Fibroblast of skin of scalp (primary cell): ENCODE measurements around the gene SORT1.
"Not testable (repeated sequence)": the region's sequence is repeated elsewhere in the genome, so short reads cannot be mapped to it uniquely, and the experiment has no call there.

Experiments used
- DNase-seq: peaks from one replicate; pipeline ENCODE4 v3.0.0-alpha.2; 2013

SORT1 gene

DNA sequence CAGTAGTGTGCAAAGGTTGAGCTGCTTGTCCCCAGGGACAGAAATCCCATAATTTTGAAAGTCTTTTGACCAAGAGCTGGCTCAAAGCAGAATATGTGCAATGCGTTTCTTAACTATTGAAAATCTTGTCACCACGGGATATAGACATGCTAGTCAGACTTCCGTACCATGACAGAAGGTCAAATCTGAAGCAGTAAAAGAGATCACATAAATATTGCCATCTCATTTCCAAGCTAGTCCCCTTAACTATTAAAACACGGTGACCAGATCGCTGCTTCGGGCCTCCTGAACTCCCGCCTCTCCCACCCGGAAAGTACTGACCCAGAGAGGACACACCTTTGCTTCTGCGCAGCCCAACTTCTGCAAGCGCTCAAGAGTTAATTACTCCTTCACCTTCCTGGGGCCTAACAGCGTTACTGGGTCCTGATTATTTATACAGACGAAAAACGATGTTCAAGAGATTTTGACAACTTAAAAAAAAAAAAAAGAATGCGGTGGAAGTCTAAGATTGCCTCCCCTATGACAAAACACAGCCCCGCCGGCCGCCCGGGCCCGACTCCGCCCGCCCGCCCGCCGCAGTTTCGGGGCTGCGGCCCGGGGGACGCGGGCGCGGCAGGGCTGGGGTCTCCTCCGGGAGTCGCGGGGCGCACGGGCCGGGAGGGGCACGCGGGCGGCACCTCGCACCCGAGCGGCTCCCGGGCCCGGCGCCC lies 692 bp downstream of the SORT1 start:
- no peak for DNase-seq

DNA sequence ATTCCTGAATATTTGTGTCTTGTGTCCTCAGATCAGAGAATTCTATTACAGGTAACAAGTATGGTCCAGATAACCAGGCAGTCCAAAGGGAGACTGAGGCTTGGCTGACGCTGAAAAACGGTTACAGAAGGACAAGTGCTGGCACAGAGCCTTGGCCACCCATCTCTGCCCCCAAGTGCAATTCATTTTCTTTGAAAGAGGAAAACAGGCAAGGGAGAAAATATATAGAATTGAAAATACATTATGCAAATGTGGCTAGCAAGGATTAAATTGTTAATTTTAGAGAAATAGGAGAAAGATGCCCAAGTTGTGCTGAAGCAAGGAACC lies 1.2 kb downstream of the SORT1 start:
- no peak for DNase-seq

DNA sequence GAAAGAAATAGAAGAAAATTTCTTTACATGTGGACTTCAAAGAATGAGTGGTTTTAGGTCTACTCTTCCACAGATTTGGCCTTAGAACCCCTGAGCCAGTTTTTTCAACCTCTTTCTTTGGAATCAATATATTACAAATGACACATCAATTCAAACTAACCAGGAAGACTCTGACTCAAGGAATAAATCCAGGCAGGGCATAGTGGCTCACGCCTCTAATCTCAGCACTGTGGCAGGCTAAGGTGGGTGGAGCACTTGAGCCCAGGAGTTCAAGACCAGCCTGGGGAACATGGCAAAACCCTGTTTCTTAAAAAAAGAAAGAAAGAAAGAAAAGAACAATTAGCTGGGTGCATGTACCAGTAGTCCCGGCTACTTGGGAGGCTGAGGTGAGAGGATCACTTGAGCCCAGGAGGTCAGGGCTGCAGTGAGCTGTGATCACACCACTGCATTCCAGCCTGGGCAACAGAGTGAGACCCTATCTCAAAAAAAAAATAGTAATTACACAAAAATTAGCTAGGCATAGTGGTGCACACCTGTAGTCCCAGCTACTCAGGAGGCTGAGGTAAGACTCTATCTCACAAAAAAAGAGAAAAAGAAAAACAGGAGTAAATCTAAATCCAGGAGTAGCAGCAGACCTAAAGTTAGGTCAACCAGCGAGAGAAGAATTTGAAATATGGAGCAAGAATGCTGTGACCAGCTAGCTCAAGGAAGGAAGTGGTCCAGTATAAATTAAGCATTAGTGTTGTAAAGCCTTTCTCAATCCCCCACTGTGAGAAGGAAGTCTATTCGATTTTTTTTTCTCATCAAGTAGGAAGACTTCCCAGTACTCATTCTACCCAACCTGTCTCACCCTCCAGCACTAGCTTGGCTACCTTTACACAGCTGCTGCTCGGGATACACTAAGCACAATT lies 1.9 kb downstream of the SORT1 start:
- DNase-seq, result peak; percentile 82

DNA sequence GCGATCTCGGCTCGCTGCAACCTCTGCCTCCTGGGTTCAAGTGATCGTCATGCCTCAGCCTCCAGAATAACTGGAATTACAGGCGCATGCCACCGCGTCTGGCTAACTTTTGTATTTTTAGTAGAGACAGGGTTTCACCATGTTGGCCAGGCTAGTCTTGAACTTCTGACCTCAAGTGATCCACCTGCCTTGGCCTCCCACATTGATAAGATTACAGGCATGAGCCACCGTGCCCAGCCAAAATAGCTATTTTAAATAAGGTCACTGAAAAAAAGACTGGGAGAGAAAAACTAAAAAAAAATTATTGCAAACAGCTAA lies 2.5 kb downstream of the SORT1 start:
- DNase-seq, result not testable (repeated sequence)

DNA sequence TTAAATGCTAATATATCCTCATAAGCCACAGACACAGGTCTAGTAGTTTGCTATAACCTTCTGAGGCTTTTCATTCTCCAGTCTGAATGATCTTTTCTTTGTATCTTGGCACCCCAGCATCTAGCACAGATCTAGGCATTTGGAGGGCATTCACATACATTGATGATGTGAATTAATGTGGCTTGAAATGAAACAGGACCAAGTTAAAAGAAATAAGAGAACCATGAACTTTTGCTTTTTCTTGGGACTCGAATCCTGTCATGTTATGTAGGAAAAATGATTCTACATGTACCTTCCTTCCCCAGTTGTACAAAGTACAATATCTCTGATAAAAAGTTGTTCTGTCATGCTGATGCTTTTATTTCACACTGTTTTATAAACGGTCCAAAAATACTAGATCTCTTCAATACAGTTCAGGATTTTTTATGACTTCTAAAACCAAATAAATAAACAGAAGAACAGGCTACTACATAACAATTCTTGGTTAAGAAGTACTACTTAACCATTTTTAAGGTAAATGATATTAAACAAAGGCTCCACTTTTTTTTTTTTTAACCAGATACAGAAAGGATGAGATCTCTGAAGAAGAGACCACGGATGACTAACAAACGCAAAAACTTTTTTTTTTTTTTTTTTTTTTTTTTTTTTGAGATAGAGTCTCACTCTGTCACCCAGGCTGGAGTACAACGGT lies 3.0 kb downstream of the SORT1 start:
- no peak for DNase-seq

DNA sequence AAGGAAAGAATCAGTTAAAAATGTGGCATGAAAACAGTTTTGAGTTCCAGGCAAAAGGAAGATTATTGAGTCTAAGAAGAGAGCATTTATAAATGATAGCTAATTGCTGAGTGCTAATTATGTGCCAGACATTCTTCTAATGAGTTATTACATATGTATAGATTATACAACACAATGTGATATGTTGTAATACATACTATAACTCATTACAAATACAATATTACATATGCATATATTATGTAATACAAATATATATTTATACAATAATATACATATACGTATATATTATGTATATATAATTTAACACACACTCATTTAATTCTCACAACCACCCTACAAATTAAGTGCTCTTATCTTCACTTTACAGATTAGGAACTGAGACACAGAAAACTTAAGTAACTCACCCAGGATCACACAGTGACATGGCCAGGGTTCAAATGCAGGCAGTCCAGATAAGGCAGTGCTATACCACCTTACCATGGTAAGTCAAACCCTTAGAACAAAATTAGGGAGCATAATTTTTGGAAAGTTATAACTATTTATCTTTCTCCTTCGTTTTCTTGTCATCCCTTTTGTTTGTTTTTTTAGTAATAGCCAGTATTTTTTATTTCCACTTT lies 4.0 kb downstream of the SORT1 start:
- DNase-seq, result no peak

DNA sequence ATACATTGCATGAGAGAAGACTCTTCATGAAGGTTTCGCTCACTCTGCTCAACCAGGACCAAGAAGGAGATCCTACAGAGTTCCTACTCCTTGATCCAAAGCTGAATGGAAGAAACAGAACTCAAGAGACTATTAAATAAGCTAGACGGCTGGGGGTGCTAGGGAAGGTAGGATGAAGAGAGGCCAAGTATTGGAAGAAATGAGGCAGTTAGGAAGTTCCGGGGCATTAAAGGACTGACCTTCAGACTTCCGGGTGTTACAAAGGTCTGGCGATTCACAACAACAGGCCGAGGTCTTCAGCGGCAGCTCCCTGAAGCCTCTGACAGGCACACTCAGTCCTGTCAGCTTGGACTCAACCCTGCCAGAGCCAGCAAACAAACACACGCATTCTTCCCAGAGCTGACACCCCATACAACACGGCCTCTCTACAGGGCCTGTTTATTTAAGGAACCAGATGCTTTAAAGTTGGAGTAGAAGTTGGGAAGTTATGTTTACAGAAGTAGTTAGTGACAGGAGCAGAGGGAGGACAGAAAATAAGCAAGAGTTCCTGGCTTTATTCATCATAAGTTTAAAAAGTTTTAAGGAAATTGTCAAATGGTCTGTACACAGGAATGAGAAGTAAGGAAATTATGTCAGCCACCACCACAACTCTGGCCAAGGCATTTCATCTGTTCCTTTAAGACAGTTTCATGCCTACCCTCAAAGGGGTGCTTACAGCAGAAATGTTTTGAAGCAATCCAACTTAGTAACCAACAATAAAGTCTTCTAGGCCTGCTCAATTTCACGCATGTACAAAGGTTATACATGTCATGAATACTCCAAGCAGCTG lies 4.7 kb downstream of the SORT1 start:
- DNase-seq, result peak; percentile 55

DNA sequence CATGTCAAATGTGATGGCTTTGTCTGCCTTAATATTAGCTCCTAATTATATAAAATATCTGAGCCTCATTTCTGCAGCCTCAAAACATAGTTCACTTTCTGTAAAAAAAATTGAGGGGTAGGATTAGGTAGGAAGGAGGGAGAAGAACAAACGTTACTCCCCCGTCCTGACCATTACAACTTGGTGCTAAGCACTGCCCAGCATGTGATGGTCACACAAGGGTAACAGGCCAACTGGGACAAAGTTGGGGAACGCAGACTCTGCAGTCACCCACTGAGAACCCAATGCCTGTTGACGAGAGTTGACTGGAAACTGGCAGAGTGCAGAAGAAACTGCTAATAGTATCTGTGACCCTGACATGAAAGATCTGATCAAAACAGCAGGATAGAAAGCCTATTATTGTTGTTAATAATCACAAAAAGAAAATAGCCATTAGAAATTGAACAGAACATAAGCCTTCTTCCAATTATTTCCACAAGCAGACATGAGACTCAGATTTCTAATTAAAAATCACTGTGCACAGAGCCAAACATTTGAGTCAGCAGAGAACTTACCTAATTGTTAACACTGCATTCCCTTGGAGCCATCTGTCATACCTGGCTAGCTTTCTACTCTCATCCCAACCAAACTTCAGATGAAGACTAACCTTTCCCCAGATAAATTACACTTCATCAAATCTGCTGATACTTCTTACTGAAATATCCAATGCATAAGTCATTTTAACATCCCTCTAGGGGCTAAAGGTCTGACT lies 5.5 kb downstream of the SORT1 start:
- no peak for DNase-seq

DNA sequence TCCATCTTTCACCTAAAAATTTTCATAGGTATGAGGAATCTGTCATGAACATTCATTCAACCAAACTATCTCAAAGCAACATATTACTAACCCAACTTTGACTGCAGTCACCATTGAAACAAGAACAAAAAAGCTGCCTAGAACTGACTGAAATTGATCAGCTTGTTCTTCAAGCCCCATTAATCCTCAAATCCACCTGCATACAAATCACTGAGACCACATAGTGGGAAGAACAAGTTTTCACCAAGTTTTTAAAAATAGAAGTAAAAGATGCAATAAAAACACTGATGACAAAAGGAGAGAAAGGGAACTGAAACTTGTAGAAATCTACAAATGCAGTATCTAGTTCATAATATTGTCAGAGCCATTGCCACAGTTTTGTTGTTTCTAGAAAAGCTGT lies 6.1 kb downstream of the SORT1 start:
- no peak for DNase-seq

DNA sequence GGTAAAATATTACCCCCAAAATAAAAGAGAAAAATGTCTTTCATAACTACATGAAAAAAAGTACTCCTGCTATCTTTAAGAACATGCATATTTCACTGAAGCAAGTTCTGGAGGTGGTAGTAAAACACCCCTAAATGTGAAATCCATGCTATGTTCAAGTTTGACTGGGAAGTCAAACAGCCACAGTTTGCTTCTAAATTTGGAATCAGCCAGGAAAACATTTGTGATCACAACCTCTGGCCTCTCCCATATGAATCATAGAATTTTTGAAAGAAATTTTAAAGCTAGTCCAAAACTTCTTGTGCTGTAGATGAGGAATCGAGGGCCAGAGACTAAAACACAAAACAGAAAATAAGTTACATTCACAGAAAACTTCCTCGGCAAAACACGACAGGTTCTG lies 6.6 kb downstream of the SORT1 start:
- peak; percentile 53 for DNase-seq

DNA sequence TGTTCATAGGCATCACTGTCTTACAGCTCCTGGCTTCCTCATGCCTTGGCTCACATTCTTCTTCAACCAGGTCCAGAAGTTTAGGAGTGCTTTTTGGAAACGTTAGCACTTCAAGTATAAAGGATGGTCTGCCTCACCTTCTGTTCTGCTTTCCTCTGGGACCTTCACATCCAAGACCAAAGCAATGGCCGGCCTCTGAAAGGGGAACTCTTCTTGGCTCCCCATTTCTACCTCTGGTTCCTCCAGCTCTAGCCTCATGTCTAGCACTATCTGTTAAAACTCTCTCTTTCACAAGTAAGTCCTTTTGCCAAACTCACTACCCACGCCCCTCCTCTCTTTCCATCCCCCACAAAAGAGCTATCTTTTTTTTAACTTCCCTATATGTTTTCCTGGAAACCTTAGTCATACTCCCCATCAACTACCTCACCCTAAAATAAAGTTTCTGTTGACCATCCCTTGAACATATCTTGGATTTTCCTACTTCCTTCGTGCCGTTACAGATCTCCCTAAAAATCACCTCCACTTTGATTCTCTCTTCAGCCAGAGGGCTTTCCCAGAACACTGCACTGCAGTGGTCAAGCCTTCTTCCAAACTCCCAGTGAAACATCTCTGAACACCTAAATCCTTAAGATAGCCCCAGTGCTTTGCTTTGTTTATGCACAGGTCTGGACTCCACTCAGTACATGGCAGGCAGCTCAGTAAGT lies 7.9 kb downstream of the SORT1 start:
- DNase-seq, result no peak

DNA sequence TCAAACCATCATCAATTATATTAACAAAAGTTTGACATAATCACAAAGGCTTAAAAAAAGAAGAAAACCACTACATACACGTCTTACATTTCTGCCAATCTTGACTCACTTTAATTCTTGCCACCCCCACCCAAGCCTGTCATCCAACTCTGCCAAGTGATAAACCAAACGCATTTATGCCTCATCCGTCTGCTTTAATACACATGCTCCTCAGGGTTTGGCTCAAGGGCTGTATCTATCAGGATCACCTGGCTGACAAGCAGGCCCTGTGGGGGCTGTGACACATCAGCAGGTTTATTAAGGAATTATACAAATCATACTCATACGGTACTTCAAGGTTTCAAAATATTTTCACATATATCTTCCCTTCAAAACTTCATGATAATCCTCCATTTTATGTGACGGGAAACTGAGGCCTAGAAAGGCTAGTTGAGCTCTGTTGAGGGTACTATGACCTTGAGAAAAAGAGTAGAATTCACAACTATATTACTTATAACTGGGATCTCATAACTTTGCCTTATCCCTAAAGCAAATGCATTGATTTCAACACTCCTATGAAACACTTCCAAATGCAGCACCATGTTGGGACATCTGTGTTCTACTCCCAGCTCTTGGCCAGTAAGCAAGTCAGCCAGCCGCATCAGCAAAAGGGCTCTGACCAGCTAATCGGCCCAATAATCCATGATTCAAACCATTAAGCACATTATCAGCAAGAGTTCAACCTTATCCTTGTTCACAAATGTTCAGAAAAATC lies 8.7 kb downstream of the SORT1 start:
- no peak for DNase-seq

DNA sequence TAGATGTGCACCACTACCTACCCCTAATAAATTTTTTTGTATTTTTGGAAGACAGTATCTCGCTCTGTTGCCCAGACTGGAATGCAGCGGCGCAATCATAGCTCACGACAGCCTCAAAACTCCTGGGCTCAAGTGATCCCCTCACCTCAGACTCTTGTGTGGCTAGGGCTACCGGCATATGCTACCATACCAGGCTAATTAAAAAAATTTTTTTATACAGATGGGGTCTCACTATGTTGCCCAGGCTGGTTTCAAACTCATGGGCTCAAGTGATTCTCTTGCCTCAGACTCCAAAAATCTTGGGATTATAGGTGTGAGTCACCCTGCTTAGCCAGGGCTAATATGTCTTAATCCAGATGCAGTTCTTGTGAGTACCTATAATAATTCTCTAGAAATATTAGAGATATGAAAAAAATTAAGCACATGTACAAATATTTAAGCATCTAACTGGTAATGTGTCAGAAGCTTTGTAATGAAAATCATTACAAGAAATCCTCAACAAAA lies 9.5 kb downstream of the SORT1 start:
- no peak for DNase-seq

DNA sequence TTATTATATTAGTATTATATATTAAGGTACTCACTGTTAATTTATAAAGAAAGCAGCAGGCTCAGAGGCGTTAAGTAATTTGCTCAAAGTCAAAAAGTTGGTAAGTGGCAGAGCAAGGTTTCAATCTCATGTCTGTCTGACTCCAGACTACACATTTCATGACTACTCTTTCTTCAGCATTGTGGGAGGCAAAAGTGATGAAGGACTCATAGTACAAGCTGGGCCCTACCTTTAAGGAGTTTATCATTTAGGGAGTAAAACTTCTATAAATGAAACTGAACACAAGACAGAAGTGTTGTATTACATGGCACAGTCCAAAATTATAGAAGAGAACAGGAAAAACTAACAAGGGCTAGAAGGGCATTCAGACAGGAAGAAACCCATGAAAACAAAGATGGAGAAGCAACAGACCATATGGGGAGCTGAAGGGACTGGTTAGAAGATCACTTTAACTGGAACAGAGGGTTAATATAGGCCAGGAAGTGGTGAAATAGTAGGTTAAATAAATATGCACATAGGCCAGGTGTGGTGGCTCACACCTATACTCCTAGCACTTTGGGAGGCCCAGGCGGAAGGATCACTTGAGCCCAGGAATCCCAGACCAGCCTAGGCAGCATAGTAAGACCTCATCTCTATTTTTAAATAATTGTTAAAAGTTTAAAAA lies 11.5 kb downstream of the SORT1 start:
- no peak for DNase-seq

DNA sequence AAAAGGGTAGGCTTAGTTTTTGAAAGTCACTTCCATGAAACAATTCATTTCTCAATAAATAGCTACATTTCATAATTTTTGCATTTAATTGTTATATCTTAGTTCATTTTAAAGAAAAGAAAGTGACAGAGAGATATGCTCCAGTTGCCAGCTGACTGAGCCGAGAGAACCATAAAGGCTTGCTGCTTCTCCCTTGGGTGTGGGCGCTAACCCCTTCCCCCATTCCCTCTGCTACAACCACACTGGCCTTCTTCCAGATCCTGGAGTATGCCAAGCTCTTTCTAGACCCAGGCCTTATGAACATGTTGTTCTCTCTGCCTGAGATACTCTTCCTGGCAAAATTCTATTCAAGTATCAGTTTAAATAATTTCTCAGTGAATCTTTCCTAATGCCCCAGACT lies 12.3 kb downstream of the SORT1 start:
- DNase-seq, result no peak

DNA sequence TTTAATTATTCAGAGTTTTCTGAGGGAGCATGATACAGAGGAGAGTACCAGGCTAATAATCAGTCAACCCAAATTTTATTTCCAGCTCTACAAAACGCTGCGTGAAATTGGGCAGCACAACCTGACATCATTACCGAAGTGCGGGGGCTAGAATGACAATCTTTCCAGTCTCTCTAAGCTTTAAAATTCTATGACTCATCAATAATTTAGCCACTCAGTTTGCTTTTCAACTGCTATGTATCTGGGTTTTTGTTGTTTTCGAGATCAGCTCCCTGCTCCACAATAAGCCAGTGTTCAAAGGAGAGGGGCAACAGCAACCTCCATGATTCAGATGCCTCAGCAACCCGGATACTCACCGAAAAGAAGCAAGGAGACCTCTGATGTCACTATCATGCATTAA lies 13.9 kb downstream of the SORT1 start:
- no peak for DNase-seq

DNA sequence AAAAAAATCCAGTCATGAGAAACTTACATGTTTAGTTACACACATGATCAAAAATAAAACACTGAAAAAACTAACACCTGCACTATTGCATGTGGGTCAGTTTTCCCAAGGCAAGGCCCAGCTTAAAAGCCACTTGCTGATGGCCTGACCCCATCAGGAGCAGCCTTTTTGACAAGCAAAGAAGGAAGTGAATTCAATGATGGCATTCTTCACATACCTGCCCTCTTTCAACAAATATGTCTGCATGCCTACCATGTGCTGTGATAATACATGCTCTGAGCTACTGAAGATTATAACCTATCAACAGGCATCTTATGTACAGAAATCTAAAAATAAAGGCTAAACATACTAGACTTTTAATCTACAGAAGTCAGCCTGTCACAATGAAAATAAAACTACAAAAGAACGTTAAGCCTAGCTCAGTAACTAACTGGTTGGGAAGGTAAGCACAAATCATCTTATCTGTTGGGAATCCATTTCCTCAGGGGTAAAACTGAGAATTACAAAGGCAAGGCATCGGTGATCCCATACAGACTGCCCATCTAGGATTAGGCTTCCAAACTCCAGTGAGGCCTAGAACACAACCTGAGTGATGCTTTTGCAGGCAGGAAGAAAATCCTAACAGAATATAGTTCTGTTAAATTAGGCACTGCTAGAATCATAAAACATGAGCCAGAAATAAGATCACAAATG lies 14.5 kb downstream of the SORT1 start:
- no peak for DNase-seq

DNA sequence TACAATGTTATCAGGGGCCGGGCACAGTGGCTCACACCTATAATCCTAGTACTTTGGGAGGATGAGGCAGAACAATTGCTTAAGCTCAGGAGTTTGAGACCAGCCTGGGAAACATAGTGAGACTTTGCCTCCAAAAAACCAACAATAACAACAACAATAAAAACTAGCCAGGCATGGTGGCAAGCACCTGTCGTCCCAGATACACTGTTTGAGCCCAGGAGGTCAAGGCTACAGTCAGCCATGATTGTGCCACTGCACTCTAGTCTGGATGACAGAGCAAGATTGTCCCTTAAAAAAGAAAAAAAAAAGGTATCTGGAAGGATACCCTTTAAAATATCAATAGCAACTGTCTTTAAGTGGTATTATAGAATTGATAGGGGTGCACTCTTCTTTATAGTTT lies 16.1 kb downstream of the SORT1 start:
- no peak for DNase-seq

DNA sequence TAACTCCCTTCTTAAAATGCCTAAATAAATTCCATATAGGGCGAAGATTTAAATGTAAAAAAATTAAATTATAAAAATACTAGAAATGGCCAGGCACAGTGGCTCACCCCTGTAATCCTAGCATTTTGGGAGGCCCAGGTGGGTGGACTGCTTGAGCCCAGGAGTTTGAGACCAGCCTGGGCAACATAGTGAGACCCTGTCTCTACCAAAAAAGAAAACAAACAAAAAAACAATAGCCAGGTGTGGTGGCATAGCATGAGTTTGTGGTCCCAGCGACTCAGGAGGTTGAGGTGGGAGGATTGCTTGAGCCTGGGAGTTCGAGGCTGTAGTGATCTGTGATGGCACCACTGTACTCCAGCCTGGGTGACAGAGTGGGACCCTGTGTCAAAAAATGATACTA lies 17.8 kb downstream of the SORT1 start:
- no peak for DNase-seq
